PC-9 (cell line): Measurements from ENCODE around the gene OBSCN.
"Not testable (repeated sequence)": the region's sequence is repeated elsewhere in the genome, so short reads cannot be mapped to it uniquely, and the experiment has no call there.

Experiments used
- EZH2 ChIP-seq: fragments of 200-600 bp; sonication (generic); IDR thresholded peaks from 2 replicates; pipeline ENCODE4 v1.8.0; 2017; ENCODE audit warnings: antibody characterized with exemption, low read depth
- TF ChIP-seq, protein P1 (sequence below): fragments of 200-600 bp; sonication (generic); conservative IDR thresholded peaks from 2 replicates; pipeline ENCODE4 v1.6.1; 2017; ENCODE audit warnings: mixed run types, antibody characterized with exemption, mild to moderate bottlenecking, moderate library complexity

DNA sequence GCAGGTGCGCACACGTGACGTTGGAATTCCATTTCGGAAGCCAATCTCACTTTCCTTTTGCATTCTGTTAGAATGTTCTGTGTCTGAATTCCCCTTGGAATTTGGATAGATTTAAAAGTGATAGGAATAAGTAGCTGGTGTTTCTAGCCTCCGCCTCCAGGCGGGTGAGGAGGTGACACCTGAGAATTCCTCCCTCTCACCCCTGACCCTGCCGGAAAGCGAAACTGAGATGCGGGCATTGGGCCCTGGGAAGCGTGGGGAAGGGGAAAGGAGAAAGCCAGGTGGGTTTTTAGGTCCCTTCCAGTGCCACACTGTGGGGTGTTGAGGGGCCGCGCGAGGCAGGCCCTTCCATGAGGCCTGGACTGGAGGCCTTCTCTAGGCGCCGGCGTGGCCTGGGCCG is 61.6 kb downstream of the OBSCN start:
- TF ChIP-seq, protein P1, sequence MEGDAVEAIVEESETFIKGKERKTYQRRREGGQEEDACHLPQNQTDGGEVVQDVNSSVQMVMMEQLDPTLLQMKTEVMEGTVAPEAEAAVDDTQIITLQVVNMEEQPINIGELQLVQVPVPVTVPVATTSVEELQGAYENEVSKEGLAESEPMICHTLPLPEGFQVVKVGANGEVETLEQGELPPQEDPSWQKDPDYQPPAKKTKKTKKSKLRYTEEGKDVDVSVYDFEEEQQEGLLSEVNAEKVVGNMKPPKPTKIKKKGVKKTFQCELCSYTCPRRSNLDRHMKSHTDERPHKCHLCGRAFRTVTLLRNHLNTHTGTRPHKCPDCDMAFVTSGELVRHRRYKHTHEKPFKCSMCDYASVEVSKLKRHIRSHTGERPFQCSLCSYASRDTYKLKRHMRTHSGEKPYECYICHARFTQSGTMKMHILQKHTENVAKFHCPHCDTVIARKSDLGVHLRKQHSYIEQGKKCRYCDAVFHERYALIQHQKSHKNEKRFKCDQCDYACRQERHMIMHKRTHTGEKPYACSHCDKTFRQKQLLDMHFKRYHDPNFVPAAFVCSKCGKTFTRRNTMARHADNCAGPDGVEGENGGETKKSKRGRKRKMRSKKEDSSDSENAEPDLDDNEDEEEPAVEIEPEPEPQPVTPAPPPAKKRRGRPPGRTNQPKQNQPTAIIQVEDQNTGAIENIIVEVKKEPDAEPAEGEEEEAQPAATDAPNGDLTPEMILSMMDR, result not testable (repeated sequence)
- TF ChIP-seq EZH2, result not testable (repeated sequence)
